Kidney (tissue), 14 donors: ENCODE results near the gene KIAA1671. TPM values are rescaled to one million over a fixed set of nuclear protein-coding genes. Genes with fewer than 3 reads are reported as not detected.
"Not testable (repeated sequence)": the region's sequence is repeated elsewhere in the genome, so short reads cannot be mapped to it uniquely, and the experiment has no call there.

ENCODE experiments used
- DNase-seq, 5 donors: peaks; one replicate each; pipeline ENCODE4 v3.0.0-alpha.2; 2013 to 2020
- FAIRE-seq: peaks from 2 replicates; lab custom pipeline; 2012; peaks lifted over from hg19 to GRCh38; lab: Jason Lieb, UNC
- H3K27ac ChIP-seq, 2 donors: one replicate each; pipeline ENCODE4 v1.7.0; 2013; ENCODE audit warnings: low read depth in 2 of 2, low read length in 2 of 2, inconsistent platforms in 1 of 2
- H3K27me3 ChIP-seq: one replicate; pipeline ENCODE4 v1.7.1; 2013; ENCODE audit warnings: low read length, inconsistent platforms; ENCODE audit not compliant: control insufficient read depth, insufficient read depth
- H3K36me3 ChIP-seq, 3 donors: one replicate each; pipeline versions ENCODE4 v1.7.0 to v1.7.1; 2013; ENCODE audit warnings: low read length in 3 of 3, control low read depth in 1 of 3, inconsistent platforms in 1 of 3; ENCODE audit not compliant: insufficient read depth in 3 of 3, control insufficient read depth in 2 of 3
- H3K4me1 ChIP-seq, 3 donors: one replicate each; pipeline versions ENCODE4 v1.7.0 to v1.7.1; 2013; ENCODE audit warnings: low read length in 3 of 3, inconsistent platforms in 1 of 3, low read depth in 1 of 3; ENCODE audit not compliant: control insufficient read depth in 2 of 3, insufficient read depth in 2 of 3
- H3K4me3 ChIP-seq, 3 donors: one replicate each; pipeline versions ENCODE4 v1.7.0 to v1.8.1; 2013; ENCODE audit warnings: low read length in 3 of 3, control low read depth in 1 of 3, inconsistent platforms in 1 of 3
- H3K9ac ChIP-seq, 3 donors: one replicate each; pipeline versions ENCODE4 v1.7.0 to v1.7.1; 2013; ENCODE audit warnings: low read length in 3 of 3, control low read depth in 1 of 3, inconsistent platforms in 1 of 3
- H3K9me3 ChIP-seq, 3 donors: one replicate each; pipeline versions ENCODE4 v1.7.0 to v1.7.1; 2013; ENCODE audit warnings: low read length in 3 of 3, control low read depth in 1 of 3, inconsistent platforms in 1 of 3; ENCODE audit not compliant: control insufficient read depth in 2 of 3, insufficient read depth in 1 of 3
- CTCF ChIP-seq: IDR thresholded peaks from 3 replicates; pipeline ENCODE4 v1.5.1; 2012; ENCODE audit warnings: mild to moderate bottlenecking, moderate library complexity, borderline replicate concordance; ENCODE audit not compliant: insufficient read depth; ENCODE audit errors: extremely low read depth
- intact Hi-C: fragments of 100-400 bp; cut with DNase I; formaldehyde crosslinking; loops from one replicate; pipeline ENCODE4 v1.11.1; 2022
- polyA plus RNA-seq: library from polyadenylated mRNA; stranded (reverse); fragments of 350-450 nt; fragmentation: Illumina TruSeq; extraction: RNeasy Lipid Tissue Mini Kit (QIAGEN cat#74804); gene quantifications from one replicate; pipeline ENCODE4 v1.2.3, GENCODE V29; 2014; ENCODE audit warnings: low read depth, low replicate concordance; ENCODE audit not compliant: insufficient read depth
- total RNA-seq: library from RNA; stranded (reverse); fragmentation: NEBNext Ultra II Directional; extraction: Animal tissue kit (Norgen Biotek cat#: 25700); gene quantifications from one replicate; pipeline ENCODE4 v1.2.1, GENCODE V29; 2021
- donor health status: control.
- donor health status: control.
- donor health status: control.
- donor health status: control.
- donor health status: control.
- donor health status: DM: yes; HTN: yes; CAD: no.
- donor health status: Normal renal cell carcinoma (clear cell type).

Gene KIAA1671
- total and polyA plus RNA-seq, 2 donors from 2014 or later = 7.3 to 65.2 TPM

GRCh38 chr22:25223269-25223850 lies 270.8 kb downstream of the KIAA1671 start:
- no peak overlapping the region for H3K4me3 ChIP-seq
- no peak overlapping the region for H3K9ac ChIP-seq
- no peaks in the 10 kb centered on the region for H3K9me3 ChIP-seq
- FAIRE-seq (no peak), DNase-seq (no peak)
- no peak for TF ChIP-seq CTCF
- H3K4me1 ChIP-seq = no peaks in the 10 kb centered on the region
- H3K36me3 ChIP-seq = no peaks in the 10 kb centered on the region
- intact Hi-C loops = no loop called here
- no peak overlapping the region for H3K27ac ChIP-seq
- H3K27me3 ChIP-seq = no peaks in the 10 kb centered on the region

GRCh38 chr22:25228822-25229221 lies 276.3 kb downstream of the KIAA1671 start:
- intact Hi-C loops = no loop called here
- Histone ChIP-seq H3K36me3 (no peaks in the 10 kb centered on the region), H3K9me3 (no peaks in the 10 kb centered on the region), H3K4me1 (no peaks in the 10 kb centered on the region), H3K9ac (no peak overlapping the region), H3K4me3 (no peak overlapping the region), H3K27me3 (no peaks in the 10 kb centered on the region), H3K27ac (no peak overlapping the region)
- no peak for FAIRE-seq
- no peak for TF ChIP-seq CTCF
- no peak for DNase-seq

- intact Hi-C loops = loop anchor here (10.0 kb wide), 1 partner anchor 544 kb away; no protein-coding TSS in a partner anchor
- not testable (repeated sequence) for FAIRE-seq, H3K36me3 ChIP-seq
Observed at GRCh38 chr22:25230760-25231159, 278.2 kb downstream of the KIAA1671 start.

GRCh38 chr22:25232301-25232700 lies 279.8 kb downstream of the KIAA1671 start:
- Histone ChIP-seq H3K27ac (no peak overlapping the region), H3K9me3 (no peaks in the 10 kb centered on the region), H3K9ac (no peak overlapping the region), H3K4me3 (no peak overlapping the region), H3K36me3 (no peaks in the 10 kb centered on the region), H3K27me3 (no peaks in the 10 kb centered on the region), H3K4me1 (no peaks in the 10 kb centered on the region)
- intact Hi-C loops = loop anchor here (10.0 kb wide), 1 partner anchor 542 kb away; no protein-coding TSS in a partner anchor
- FAIRE-seq (no peak), DNase-seq (no peak)
- no peak for TF ChIP-seq CTCF

More at GRCh38 chr22:25230760-25231159, 278.2 kb downstream of the KIAA1671 start:
- DNase-seq, H3K4me1 ChIP-seq, H3K9ac ChIP-seq, H3K27me3 ChIP-seq, H3K4me3 ChIP-seq, H3K9me3 ChIP-seq, H3K27ac ChIP-seq: not testable (repeated sequence)

- not testable (repeated sequence) for FAIRE-seq, DNase-seq, H3K27me3 ChIP-seq, H3K9ac ChIP-seq, H3K4me1 ChIP-seq, H3K27ac ChIP-seq, H3K36me3 ChIP-seq, H3K9me3 ChIP-seq, H3K4me3 ChIP-seq
- intact Hi-C loops = loop anchor here (10.0 kb wide), 1 partner anchor 541 kb away; no protein-coding TSS in a partner anchor
Observed at GRCh38 chr22:25233706-25234105, 281.2 kb downstream of the KIAA1671 start.
